Mesenteric fat pad (tissue), 1 donor: ENCODE results near the gene STAC. TPM values are rescaled to one million over a fixed set of nuclear protein-coding genes. Genes with fewer than 3 reads are reported as not detected.
"Not testable (repeated sequence)": the region's sequence is repeated elsewhere in the genome, so short reads cannot be mapped to it uniquely, and the experiment has no call there.

Experiments
- DNase-seq: peaks from one replicate; pipeline ENCODE4 v3.0.0-alpha.2; 2020; ENCODE audit warnings: low spot score
- total RNA-seq: library from RNA; stranded (reverse); fragmentation: NEBNext Ultra II Directional; extraction: Animal tissue kit (Norgen Biotek cat#: 25700); gene quantifications from one replicate; pipeline ENCODE4 v1.2.1, GENCODE V29; 2021
- donor health status: DM: yes; HTN: yes; CAD: no.

Gene STAC
- total RNA-seq, 1 donor from 2014 or later: 1.1 TPM

DNA sequence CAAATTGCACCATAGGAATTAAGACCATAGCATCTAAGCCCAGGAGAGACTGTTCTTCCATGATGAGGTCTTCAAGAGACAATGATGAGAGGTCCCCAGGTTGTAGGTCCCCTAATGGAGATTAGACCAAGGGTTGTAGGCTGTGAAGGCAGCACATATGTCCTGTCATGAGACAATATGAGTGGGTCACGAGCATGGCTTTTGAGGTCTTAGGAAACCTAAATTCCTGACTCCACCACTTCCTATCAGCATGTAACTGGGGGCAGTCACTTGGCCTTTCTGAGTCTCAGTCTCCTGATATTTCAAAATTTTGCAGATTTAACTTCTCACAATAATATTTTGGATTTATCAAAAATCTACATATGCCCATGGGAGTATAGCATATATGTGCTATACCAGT is 31.3 kb downstream of the STAC start:
- no peak for DNase-seq

DNA sequence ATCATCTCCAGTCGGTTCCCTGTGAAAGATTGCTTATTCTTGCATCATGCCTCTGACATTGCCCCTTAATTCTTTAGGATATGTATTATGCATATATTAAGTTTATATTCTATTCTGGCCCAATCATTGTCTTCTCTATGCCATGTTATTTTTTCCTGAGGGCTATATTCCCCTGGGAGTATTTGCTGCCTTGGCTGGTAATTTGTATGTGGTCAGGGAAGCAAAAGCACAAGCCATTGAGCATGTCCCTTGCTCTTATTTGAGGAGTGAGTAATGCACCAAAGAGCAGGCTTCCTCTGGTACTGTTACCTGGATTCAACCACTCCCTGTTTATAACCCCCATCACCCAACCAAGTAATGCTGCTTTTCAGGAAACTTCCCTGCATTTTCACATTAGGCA is 36.3 kb downstream of the STAC start:
- DNase-seq: no peak

DNA sequence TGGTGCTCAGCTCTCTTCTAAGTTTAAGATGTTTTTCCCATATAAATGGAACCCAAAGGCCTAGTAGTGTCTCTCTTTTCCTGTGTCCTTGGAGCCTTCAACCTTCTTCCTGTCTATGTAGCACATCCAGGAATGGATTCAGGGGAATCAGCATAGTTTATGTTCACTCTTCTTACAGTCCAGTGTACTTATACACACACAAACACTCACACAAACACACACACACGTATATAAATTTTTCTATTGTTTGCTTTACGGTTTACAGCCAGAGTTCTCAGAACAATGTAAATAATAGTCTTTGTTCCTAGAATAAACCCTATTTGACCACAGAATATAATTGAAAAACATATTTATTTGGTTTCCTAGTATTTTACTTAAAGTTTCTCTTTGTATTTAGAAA is 36.9 kb downstream of the STAC start:
- no peak for DNase-seq

DNA sequence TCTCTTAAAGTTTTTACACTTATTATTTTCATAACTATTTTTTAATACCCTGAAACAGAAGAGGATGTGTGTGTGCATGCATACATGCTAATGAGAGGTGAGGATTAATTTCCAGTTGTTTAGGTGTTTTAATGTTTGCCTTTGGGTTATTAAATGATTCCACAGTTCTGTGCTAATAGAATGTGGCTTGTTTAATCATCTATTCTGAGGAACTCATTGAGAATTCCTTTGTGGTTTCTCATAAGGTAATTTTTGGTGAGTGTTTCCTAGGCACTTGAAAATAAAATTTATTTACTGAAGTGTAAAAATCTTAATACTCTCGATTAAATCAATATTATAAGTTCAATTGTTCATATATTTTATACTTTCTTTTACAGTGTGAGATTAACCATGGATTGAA is 38.0 kb downstream of the STAC start:
- DNase-seq: no peak

DNA sequence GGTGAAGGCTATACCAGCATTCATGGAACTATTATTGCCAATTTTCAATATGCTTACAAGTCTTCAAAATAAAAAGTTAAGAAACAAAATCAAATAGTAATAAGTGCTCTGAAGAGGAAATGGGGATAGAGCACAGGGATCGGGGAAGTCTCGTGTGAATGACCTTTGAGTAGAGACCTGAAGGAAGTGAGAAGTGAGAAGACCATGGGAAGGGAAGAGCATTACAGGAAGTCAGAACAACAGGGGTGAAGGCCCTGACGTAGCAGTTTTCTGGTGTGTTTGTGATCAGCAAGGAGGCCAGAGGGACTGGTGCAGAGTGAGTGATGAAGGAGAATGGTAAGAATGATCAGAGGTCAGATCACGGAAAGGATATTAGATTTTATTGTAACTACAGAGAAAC is 48.1 kb downstream of the STAC start:
- no peak for DNase-seq

DNA sequence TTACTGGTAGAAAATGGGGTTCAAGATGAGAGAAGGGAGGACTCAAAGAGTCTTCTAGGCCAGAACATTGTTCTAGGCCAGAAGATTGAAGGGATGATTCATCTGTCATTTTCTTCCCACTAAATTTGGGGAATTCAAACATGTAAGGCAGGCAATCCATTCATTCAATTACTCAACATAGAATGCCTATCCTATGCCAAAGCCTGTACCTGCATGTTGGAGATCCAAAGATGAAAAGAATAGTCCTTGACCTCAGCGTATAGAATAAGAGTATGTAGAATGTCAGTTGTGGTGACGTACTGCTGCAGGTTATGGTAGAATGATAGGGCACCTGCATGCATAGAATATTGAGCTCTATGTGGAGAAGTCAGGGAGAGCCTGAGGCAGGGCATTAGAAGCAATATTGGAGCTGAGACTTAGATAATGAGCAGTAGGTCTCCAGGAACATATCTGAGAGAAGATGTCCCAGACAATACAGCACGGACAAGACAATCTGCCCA is 49.7 kb downstream of the STAC start:
- no peak for DNase-seq

DNA sequence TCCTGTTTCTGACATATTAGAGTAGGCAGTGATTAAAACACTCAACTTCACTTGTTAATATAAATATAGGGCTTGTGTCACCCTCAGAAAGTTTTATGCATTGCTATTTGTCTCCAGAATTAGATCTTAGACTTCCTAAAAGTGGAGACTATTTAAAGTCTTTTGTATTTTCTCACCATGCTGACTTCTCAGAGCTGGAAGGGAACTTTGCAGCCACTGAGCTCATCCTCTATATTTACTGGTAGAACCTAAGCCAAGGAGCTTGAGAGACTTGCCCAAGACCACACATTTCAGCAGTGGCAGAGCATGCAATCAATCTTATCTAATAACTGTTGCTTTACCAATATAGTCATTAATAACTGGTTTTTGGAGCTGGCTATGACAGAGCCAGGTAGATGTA is 53.2 kb downstream of the STAC start:
- no peak for DNase-seq

DNA sequence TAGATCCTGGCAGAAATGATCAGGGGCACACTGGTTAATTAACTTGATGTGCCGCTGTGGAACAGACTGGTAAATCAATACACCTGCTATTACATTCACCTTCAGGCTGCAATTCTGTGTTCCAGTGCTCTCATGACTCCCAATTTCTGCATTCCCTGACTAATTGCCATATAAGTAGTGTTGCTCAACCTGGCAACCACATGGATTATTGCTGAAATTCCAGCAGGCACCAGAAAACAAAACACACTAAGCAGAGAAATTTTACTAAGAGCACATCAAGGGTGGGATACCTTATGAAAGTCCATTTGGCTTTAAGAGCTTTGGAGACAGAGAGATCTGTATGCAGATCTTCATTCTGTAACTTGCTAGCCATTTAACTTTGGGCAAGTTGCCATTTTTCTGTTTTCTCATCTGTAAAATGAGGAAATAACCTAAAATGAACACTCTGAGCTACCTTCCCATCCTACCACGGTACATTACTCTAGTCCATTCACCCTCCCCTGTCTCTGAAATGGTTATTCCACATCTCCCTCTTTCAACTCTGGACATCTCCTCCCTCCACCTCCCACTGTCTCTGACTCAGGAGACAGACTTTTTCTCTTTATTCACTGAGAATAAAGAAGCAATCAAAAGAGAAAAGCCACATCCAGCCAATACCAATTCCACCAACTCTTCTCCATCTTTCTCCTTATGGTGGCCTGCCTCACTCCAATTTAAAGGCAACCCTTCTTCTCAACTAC is 54.6 kb downstream of the STAC start:
- DNase-seq: no peak

DNA sequence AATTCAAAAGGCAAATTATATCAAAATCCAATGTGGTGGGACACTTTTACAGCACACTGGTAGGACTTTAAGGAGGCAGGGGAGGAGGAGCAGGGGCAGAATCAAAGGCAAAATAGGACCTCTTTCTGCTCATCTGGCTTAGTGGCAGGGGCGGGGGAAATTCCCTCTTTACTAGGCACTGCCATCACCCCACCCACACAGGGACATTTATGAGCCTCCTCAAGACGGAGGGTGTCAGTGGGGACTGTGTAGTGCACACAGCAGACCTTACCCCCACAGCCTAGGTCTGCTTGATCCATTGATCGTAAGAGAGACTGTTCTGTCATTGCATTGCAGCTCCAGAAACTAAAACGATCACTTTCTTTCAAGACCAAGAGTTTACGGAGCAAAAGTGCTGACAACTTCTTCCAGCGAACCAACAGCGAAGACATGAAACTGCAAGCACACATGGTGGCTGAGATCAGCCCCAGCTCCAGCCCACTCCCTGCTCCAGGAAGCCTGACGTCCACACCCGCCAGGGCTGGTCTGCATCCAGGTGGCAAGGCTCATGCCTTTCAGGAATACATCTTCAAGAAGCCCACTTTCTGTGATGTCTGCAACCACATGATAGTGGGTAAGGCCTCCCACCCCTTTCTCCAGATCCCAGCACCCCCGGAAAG is 62.9 kb downstream of the STAC start:
- no peak for DNase-seq

DNA sequence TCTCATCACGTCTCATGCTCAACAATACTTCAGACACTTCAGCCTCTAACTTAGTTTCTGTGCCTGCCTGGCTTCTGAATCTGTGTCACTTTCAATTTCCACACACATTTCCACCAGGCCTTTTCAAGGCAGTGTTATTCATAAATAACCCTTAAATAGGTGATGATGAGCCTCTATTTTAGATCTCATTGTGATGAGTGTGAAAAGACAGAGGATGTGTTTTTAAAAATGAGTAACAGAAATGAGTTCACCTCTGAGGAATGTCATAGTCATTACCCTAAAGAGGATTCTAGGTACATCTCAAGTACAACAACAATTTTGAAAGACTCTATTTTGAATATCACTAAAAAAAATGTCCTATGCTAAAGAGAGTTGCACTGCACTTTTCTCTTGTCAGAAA is 64.6 kb downstream of the STAC start:
- DNase-seq: no peak

DNA sequence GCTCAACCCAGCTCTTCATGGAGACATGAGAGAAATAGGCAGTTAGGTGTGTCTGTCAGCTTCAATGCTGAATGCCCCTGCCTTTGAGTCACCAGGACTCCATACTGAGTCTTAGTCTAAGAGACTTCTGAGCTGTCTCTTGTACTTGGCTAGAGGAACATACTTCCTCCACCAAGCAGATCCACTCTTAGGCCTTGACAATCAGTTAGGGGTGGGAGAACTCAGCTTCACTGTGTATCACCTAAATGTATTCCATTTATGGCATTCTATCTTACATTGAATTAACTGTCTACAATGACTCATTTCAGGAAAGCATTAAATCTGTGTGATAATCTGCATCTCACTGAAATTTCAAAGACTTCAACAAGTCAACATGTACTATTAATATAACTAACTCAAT is 66.0 kb downstream of the STAC start:
- no peak for DNase-seq

DNA sequence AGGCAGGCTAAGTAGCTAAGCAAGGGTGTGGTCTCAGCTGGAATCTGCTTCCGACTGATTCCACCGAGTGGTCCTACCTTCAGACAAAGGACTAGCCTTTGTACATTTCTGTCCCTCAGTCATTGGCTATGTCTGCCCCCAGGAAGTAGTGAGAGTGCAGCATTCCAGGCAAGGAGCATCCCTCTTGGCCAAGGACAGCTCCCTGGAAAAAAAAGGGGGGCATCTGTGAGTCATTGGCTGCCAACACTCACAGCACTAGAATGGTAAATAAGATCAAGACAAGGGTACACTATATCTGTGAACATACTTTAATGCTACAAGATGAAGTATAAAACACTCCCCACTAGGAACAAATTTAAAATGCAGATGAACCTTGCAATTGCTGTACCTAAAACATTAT is 66.8 kb downstream of the STAC start:
- DNase-seq: no peak

DNA sequence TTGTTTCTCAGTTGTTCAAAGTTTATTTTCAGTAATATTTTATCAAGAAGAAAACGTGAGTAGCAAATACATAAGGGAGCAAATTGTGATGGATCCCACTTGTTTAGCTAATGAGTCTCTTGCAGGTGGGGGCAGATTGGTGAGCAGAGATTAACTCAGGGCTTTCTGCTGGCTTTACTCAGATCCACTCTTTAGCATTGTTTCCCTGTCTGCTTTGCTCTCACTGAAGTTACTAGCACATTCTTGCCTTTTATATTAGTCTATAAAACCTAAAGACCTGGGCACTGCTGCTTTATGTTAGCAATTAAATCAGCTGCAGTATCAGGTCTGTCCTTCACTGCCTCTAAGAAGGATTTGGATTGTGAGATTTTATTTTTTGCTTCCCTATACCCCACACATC is 71.5 kb downstream of the STAC start:
- DNase-seq: no peak

DNA sequence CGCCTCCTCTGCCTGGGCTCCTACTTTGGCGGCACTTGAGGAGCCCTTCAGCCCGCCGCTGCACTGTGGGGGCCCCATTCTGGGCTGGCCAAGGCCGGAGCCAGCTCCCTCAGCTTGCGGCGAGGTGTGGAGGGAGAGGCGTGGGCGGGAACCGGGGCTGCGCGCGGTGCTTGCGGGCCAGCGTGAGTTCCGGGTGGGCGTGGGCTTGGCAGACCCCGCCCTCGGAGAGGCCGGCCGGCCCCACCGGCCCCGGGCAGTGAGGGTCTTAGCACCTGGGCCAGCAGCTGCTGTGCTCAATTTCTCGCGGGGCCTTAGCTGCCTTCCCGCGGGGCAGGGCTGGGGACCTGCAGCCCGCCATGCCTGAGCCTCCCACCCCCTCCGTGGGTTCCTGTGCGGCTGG is 72.9 kb downstream of the STAC start:
- DNase-seq: not testable (repeated sequence)

DNA sequence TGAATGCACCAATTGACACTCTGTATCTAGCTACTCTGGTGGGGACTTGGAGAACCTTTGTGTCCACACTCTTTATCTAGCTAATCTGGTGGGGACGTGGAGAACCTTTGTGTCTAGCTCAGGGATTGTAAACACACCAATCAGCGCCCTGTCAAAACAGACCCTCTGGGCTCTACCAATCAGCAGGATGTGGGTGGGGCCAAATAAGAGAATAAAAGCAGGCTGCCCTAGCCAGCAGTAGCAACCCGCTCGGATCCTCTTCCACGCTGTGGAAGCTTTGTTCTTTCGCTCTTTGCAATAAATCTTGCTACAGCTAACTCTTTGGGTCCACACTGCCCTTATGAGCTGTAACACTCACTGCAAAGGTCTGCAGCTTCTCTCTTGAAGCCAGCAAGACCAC is 73.6 kb downstream of the STAC start:
- not testable (repeated sequence) for DNase-seq

DNA sequence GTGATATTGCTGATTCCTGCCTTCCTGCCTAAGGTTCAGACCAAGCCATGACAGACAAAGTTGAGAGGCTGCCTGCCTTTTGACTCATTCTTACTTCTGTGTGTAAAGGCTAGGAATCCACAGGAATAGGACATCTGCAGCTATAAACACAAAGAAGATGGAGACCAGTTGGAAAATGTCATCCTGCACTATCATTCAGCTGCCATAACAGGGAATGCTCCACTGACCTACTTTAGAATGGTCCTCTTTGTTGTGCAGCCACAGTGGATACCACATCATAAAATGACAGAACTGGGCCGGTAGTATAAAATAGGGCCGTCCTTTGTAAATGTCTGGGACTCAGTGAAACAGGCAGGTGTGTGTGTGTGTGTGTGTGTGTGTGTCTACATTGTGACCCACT is 75.1 kb downstream of the STAC start:
- no peak for DNase-seq

DNA sequence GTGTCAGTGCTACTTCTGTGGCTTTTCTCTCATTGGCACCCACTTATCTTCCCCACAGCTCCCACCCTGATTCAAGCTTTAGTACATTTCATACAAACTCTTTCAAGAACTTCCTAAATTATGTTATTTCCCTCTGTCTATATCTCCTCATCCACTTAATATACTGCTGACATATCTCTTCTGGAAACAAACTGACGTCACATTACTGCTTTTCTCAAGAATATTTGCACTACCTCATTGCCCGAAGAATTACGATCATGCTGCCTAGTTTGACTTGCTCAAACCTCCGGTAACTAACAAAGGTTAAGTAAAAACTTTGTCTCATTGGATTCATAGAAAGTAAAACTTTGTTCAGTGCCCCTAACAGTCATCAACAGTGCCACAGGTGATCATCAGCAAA is 76.5 kb downstream of the STAC start:
- no peak for DNase-seq

DNA sequence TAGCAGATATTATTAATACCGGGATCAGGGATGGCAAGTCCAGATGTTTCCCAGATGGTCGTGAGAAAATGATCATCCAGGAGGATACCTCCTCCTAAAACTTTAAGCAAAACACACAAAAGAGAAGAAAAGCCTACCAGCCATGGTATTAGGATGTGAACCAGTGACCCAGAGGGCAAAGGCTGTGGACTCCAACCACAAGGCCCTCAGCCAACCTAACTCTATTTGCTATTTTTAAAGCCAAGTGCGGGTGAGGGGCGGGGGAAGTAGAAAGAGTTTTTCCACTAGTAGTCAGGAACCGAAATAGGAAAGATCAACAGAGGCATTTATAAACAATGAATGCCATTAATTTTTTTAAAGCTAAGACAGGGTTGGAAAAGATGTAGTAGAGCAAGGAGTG is 77.4 kb downstream of the STAC start:
- DNase-seq: no peak

DNA sequence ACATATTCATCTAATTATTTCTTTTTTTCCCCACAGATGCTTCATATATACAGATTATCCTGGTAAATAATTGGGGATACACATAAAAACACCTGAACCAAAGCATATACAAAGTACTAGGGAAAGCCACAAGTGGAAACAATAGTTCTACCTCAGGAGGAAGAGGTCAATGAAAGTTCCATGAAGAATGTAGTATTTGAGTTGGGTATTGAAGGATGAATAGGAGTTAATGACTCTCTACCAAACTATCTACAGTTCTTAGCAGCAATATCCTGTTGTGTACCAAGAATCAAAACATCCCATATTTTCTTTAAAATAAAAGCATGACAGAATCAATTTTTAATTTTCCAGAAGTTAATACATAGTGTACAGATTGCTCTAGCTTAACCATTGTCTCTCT is 78.9 kb downstream of the STAC start:
- DNase-seq: no peak

DNA sequence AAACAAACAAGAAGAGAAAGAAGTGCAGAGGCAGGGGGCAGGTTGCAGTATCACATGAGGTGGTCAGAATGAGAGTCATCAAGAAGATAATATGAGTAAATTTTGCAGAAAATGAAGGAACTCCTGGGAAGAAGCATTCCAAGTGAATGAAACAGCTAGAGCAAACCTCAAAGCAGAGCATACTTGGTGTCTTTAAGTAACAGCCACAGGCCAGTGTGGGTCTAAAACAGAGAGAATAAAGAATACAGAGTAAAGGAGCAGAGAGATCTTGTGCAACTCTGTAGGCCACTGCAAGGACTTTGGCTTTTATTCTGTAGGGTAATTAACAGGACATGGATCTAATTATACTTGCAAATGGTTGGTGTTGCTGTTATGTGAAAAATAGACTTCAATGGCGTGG is 81.3 kb downstream of the STAC start:
- DNase-seq: no peak

DNA sequence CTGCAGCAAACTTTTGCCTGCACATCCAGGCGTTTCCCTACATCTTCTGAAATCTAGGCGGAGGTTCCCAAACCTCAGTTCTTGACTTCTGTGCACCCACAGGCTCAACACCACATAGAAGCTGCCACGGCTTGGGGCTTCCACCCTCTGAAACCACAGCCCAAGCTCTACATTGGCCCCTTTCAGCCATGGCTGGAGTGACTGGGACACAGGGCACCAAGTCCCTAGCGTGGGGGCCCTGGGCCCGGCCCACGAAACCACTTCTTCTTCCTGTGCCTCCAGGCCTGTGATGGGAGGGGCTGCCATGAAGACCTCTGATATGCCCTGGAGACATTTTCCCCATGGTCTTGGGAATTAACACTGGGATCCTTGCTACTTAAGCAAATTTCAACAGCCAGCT is 91.7 kb downstream of the STAC start:
- DNase-seq: not testable (repeated sequence)

DNA sequence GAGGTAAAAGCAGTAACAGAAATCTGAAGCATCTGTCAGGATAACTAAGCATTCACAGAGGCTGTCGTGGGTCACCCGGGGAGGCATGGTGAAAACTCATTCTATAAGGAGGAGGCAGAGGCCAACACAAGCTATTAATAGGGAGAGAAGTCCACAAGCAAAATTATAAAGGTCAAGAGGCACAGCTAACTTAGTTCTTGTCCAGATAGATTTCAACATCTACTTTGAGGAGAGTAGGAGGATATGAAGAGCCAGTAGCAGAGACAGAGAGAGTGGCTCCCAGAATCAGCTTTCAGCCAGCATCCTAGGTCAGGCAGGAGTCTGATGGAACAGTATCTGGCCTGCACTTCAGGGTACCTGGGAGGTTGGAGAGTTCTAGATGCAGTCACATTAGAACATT is 95.3 kb downstream of the STAC start:
- no peak for DNase-seq

DNA sequence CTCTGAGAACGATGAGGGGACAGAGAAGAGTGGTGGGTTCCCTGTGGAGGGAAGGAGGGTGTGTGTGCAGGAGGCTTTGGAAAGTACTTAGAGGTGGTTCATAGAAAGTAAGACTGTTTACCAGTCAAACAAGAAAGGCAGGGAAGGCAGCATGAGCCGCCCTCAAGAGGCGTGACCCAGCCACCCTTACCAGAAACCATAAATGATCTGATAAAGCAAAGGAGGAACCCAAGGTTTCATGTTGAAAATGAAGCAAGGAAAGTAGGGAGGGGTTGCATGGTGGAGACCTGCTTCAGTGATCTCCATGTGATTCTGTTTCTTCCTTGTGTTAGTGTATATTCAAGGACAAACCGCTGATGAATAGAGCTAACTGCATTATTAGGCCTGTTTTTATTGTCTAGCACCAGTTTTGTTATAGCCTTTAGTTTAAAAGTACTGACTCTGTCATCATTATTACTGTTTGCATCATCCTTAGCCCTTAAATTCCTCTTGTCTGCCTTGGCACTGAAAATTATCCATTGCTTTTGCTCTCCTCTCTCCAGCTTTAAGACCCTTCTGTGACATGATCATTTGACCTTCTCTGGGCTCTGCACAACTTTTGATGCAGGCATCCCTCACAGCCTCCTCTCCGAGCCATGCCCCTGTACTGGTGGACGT is 96.1 kb downstream of the STAC start:
- no peak for DNase-seq
